ENCODE measurements around the gene GRID1.

DNA sequence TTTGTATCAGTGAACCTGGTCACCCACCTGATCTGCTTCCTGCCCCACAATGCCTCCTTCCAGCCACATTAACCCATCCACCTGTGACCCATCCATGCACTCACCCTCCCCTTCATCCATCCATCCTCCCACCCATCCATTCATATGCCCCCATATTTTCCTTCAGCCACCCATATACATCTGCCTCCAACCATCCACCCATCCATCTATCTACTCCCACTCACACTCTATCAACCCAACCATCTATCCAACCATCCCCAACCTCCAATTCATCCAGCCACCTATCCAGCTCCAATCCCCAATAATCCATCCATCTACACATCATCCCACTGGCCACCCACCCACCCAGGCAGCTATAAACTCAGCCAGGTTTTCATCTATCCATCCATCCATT lies 51.0 kb downstream of the GRID1 start:
- TF ChIP-seq, protein P1, sequence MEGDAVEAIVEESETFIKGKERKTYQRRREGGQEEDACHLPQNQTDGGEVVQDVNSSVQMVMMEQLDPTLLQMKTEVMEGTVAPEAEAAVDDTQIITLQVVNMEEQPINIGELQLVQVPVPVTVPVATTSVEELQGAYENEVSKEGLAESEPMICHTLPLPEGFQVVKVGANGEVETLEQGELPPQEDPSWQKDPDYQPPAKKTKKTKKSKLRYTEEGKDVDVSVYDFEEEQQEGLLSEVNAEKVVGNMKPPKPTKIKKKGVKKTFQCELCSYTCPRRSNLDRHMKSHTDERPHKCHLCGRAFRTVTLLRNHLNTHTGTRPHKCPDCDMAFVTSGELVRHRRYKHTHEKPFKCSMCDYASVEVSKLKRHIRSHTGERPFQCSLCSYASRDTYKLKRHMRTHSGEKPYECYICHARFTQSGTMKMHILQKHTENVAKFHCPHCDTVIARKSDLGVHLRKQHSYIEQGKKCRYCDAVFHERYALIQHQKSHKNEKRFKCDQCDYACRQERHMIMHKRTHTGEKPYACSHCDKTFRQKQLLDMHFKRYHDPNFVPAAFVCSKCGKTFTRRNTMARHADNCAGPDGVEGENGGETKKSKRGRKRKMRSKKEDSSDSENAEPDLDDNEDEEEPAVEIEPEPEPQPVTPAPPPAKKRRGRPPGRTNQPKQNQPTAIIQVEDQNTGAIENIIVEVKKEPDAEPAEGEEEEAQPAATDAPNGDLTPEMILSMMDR (IDR thresholded peaks at IDR 0.05) = no peak
- no peak for TF ChIP-seq POLR2A (IDR thresholded peaks at IDR 0.05)
